Measurements from ENCODE around the gene PDHB.
"Not testable (repeated sequence)": the region's sequence is repeated elsewhere in the genome, so short reads cannot be mapped to it uniquely, and the experiment has no call there.

Gene PDHB

GRCh38 chr3:58437276-58437675 lies 3.6 kb upstream of the PDHB start:
- DNase-seq (ENCODE audit: low read depth) = not testable (repeated sequence)

DNA sequence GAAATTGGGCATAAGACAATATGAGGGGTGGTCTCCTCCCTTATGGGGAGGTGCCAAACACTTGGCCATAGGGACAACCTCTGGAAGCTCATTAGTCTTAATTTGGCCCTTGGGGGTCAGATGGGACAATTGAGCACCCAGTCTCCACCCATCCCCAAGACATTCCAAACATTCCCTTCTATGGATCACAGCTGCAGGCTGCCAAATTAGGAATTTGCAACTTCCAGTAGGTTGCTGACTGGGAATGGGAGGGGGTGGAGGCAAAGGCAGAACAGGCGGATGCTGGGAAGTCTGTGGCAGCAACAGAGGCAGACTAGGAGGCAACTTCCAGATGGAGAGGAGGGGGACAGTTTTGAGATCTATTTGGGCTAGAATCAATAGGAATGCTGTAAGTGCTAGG lies 1.4 kb upstream of the PDHB start:
- DNase-seq (ENCODE audit: low read depth) = peak; percentile 34

DNA sequence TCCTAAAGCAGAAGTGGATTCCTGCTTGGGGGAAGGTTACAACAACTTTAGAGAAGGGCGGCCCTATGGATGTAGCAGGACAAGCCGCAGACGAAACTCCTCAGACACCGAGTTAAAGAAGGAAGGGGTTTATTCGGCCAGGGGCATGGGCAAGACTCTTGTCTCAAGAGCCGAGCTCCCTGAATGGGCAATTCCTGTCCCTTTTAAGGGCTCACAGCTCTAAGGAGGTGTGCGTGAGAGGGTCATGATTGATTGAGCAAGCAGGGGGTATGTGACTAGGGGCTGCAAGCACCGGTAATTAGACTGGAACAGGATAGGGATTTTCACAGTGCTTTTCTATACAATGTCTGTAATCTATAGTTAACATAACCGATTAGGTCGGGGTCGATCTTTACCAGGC lies 879 bp upstream of the PDHB start:
- DNase-seq (ENCODE audit: low read depth) = no peak

DNA sequence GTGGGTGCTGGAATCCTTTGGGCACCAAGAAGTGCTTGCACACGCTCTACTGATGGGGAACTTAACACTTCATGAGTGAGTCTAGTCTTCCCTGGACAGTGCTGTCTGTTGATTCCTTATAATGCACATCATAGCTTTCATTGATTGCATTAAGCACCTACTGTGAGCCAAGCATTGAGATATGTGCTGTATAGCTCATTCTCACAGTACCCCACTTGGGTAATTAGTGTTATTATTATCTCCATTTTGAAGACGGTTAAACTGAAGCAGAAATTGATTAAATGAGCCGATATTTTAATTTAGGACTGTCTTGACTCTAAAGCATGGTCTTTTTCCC lies 504 bp upstream of the PDHB start:
- no peak for DNase-seq (ENCODE audit: low read depth)

GRCh38 chr3:58432905-58433304 lies 727 bp downstream of the PDHB start:
- DNase-seq (ENCODE audit: low read depth) = no peak

GRCh38 chr3:58429657-58430056 lies 4.0 kb downstream of the PDHB start:
- DNase-seq (ENCODE audit: low read depth) = no peak

DNA sequence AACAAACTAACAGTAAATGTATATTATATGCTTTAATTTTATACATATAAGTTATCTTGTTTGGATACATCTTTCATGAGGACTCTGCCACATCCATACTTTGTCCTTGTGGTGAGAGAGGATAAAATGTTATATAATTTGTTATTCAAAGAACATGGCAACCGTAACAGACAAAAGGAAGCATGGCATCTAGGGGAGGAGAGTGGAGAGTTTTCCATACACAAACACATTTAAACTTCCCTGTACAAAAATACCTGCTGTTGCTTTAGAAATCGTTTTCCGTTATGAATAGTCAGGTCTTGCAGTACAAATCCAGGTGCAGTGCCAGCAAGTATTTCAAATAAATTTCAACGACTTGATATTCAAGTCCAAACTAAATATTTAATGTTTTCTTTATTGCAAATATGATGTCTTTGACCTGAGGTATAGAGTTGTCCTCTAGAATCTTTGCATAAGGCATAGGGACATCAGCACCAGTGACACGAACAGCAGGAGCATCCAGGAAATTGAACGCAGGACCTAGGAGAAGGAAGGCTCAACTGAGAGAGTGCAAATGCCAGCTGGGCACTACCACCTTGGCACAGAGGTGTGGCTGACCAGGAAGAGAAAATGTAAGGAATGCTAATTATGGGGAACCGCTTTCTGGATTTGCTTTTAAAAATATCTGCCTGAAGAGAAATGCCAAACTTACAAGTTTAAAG lies 5.8 kb downstream of the PDHB start:
- no peak for DNase-seq (ENCODE audit: low read depth)

DNA sequence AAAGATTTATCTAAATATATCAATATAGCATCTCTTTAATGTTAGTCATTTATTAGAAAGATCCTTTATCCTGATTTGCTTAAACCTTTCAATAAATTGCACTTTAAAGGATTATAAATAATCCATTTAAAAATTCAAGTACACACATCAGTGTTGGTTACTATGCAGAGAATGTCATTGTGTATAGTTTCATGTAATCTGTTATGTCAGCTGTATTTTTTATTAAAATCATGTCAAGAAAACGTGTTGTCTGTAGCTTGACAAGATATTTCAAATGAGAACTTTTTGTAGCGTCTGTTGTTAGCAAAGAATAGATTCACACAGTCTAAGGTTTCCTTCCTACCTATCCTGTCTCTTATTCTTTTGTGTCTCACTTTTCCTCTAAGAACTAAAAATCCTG lies 7.8 kb downstream of the PDHB start:
- no peak for DNase-seq (ENCODE audit: low read depth)

- DNase-seq (ENCODE audit: low read depth) = no peak
Measured at GRCh38 chr3:58424613-58425012, 9.0 kb downstream of the PDHB start.

- no peak for DNase-seq (ENCODE audit: low read depth)
Measured at GRCh38 chr3:58422756-58423325, 10.8 kb downstream of the PDHB start.

- no peak for DNase-seq (ENCODE audit: low read depth)
Measured at GRCh38 chr3:58421004-58421403, 12.6 kb downstream of the PDHB start.

GRCh38 chr3:58419780-58420507 lies 13.7 kb downstream of the PDHB start:
- DNase-seq (ENCODE audit: low read depth) = peak; percentile 63

DNA sequence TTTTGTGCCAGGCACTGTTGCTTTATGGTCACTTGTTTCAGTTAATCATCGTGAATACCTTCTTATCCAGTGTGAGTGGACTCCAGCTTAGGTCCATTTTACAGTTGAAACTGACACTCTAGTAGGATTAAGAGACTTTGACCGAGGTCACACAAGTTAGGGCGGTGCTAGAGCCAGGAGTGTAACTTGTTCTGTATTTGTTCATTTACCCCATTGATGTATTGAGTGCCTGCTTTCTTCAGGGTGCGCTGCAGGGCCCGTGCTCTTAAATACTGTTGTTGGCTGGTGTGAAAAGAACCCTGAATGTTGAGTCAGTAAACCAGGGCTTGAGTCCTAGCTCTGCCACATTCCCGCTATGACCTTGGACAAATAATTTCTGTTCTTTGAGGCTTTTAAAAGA lies 15.4 kb downstream of the PDHB start:
- DNase-seq (ENCODE audit: low read depth) = no peak

- no peak for DNase-seq (ENCODE audit: low read depth)
Measured at GRCh38 chr3:58417075-58417474, 16.6 kb downstream of the PDHB start.

DNA sequence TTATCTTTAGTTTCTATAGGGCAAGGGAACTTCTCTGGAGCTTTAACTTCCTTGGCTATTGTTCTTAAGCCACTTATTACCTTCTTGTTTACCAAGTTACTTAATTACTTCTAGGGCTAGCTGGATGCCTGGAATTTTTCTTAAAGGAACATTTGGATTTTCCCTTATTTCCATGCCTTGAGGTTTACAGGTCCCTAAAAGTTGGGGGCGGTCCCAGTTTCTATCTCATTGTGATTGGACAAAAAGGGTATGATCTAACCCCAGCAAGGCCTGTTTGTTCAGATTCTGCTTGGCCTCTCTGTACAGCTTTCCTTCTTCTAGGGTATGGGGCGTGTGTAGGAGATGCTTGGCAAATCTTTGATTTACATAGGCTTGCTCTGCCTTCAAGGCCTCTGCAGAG lies 17.4 kb downstream of the PDHB start:
- no peak for DNase-seq (ENCODE audit: low read depth)

DNA sequence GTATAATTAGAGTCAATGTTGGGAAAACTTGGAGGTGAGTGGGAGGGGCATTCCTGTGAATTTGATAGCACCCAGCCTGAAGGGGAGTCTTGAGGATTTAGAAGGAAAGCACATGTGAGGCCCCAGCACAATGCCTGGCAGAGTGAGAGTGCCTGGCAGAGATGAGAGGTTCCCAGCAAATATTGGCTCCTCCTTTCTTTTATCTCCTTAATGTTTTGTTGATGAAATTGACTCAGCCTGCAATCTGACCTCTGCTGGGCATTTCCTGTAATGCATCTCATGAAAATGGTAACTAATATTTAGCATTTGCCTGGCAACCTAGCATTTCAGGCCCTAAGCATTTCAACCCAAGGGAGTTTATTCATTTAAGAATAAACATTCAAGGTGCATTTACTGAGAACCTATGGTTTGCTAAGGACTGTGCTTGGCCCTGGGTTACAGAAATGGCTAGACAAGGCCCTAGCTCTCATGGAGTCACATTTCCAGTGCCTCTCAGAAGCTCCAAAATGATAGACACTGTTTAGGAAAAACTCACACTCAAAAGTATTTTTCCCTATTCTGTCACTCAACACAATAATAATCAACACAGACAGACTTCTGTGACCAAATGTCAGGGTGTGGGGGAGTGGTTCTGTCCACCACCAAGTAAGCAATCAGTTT lies 19.0 kb downstream of the PDHB start:
- DNase-seq (ENCODE audit: low read depth) = peak; percentile 58

GRCh38 chr3:58411851-58412830 lies 21.5 kb downstream of the PDHB start:
- no peak for DNase-seq (ENCODE audit: low read depth)

- no peak for DNase-seq (ENCODE audit: low read depth)
Measured at GRCh38 chr3:58411036-58411435, 22.6 kb downstream of the PDHB start.

- DNase-seq (ENCODE audit: low read depth) = no peak
Measured at GRCh38 chr3:58409663-58410062, 24.0 kb downstream of the PDHB start.

- DNase-seq (ENCODE audit: low read depth) = no peak
Measured at GRCh38 chr3:58408906-58409305, 24.7 kb downstream of the PDHB start.

DNA sequence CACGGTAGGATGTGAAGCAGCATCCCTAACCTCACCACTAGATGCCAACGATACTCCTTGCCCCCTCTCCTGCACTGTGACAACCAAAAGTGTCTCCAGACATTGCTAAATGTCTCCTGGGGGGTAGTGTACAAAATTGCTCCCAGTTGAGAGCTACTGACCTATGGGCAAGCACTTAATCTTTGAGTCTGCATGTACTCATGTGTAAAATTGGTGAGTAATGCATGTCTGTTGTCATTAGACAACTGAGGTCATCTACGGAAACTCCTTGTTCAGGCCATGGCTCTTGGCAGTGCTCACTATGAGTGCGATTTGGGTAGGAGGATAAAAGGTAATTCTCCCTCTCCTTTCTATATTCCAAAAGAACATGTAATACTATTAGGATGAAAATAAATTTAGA lies 29.2 kb downstream of the PDHB start:
- DNase-seq (ENCODE audit: low read depth) = peak; percentile 54

All from stromal cell of bone marrow (primary cell).